Measurements from ENCODE around the gene ROR2. TPM values are rescaled to one million over a fixed set of nuclear protein-coding genes. Genes with fewer than 3 reads are reported as not detected.

The ROR2 gene
- total and polyA plus RNA-seq, 2 of the 13 experiments (the other 11 are each of a cell fraction or from before 2014, with no cell fraction given) = not detected

DNA sequence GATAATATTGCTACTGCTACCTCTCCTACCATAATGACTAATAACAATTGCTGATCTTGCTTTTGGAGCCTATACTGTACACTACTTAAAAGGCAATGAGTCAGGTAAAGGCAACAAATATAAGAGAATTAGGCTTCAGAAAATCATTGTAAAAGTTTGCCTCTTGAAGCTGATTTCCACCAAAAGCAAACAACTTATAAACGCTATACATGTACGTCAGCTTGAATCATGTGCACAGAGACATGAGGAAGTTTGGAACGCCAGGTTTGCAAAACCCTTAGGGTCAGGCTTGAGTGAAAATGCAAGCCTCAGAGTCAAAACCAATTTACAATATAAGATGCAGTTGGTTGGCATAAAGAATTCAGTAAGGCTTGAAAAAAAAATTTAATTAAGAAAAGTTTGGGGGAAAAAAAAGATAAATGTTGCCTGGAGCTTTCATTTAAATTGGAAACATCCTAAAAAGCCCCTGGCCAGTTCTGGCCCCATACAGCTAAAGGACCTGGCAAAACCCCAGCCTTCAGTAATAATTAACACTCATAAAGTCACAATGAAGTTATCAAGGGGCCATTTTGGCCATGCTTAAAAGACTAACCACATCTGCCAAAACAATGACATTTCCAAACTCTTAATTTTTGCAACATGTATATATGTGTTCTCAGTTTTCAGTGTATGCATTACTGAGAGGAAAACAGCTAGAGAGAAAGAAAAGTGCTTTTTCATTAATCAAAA is 345.4 kb downstream of the ROR2 start:
- no peak for ATAC-seq

DNA sequence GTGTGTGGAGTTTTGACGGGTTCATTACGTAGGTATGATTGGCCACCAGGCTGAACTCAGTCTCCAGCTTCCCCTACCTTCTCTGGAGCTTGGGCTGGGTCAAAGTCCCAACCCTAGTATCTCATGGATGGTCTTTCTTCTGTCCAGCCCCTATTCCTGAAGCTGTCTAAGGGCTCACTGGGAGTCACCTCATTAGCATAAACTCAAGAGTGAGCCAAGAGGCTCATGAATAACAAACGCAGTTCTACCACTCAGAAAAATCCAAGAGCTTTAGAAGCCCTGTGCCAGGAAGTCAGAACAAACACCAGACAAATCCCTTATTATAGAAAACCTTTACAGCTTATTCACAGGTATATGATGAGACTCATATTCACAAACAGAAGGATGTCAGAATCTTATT is 346.1 kb downstream of the ROR2 start:
- no peak for TF ChIP-seq KDM1A (CRISPR knock-in tag; IDR thresholded peaks at IDR 0.05)
- POLR2A ChIA-PET = no interaction called here
- H3K9me3 ChIP-seq (ENCODE audit: low read length) = no peaks in the 10 kb centered on the region
- intact Hi-C loops (cut with micrococcal nuclease; ENCODE audit: unreplicated experiment) (no loop called here), in situ Hi-C loops (cut with HindIII; ENCODE audit: extremely low pct_ligation_motif_present, low pct_unique_long_range_greater_than_20kb) (no loop called here)
- H3K36me3 ChIP-seq (replicated peaks in 1 of 2; ENCODE audit: control insufficient read depth in 1 of 2, insufficient read depth in 2 of 2, low read length in 2 of 2) = no peaks in the 10 kb centered on the region
- H4K20me1 ChIP-seq (ENCODE audit: insufficient read depth, low read length) = no peaks in the 10 kb centered on the region
- DNase-seq (ENCODE audit: low spot score) = no peak
- no TSS peak for BruUV-seq (replicated peaks)
- H3K79me2 ChIP-seq (ENCODE audit: insufficient read depth, low read length) = no peaks in the 10 kb centered on the region
- WGBS (ENCODE audit: low lambda C conversion rate) = 4% methylated on average over 3 of the region's 3 CpGs
- H3K9ac ChIP-seq (ENCODE audit: insufficient read depth, low read depth, low read length) = no peak overlapping the region
- FAIRE-seq = no peak
- H3K4me3 ChIP-seq (replicated peaks in 1 of 3; ENCODE audit: insufficient read depth in 1 of 3, low read depth in 2 of 3, low read length in 3 of 3) = no peak overlapping the region
- no peak overlapping the region for H3K27ac ChIP-seq (ENCODE audit: extremely low read length, insufficient read depth, low read length)
- H2AFZ ChIP-seq (ENCODE audit: low read length) = no peak overlapping the region
- H3K4me1 ChIP-seq (ENCODE audit: insufficient read depth, low read length) = no peaks in the 10 kb centered on the region
- H3K27me3 ChIP-seq (ENCODE audit: control insufficient read depth in 1 of 2, insufficient read depth in 2 of 2, low read length in 2 of 2) = peaks cover 0 to 8% of the 10 kb centered on the region in 2 experiments; a peak in 1 of 5 replicates
- CTCF ChIA-PET (ENCODE audit: low intra/inter-chr PET ratio, low total read pairs) = no interaction called here
- no peak for ATAC-seq
- H3K4me2 ChIP-seq (ENCODE audit: low read depth, low read length) = no peak overlapping the region

More for the DNA sequence above, 345.4 kb downstream of the ROR2 start:
- Histone ChIP-seq H3K27ac (ENCODE audit: extremely low read length, insufficient read depth, low read length) (no peak overlapping the region), H4K20me1 (ENCODE audit: insufficient read depth, low read length) (no peaks in the 10 kb centered on the region), H3K4me1 (ENCODE audit: insufficient read depth, low read length) (no peaks in the 10 kb centered on the region), H3K9me3 (ENCODE audit: low read length) (no peaks in the 10 kb centered on the region), H2AFZ (ENCODE audit: low read length) (no peak overlapping the region), H3K36me3 (replicated peaks in 1 of 2; ENCODE audit: control insufficient read depth in 1 of 2, insufficient read depth in 2 of 2, low read length in 2 of 2) (no peaks in the 10 kb centered on the region), H3K4me3 (replicated peaks in 1 of 3; ENCODE audit: insufficient read depth in 1 of 3, low read depth in 2 of 3, low read length in 3 of 3) (no peak overlapping the region), H3K27me3 (ENCODE audit: control insufficient read depth in 1 of 2, insufficient read depth in 2 of 2, low read length in 2 of 2) (peaks cover 0 to 8% of the 10 kb centered on the region in 2 experiments; a peak in 1 of 5 replicates), H3K4me2 (ENCODE audit: low read depth, low read length) (no peak overlapping the region), H3K79me2 (ENCODE audit: insufficient read depth, low read length) (no peaks in the 10 kb centered on the region), H3K9ac (ENCODE audit: insufficient read depth, low read depth, low read length) (no peak overlapping the region)
- no peak for TF ChIP-seq NFRKB (IDR thresholded peaks at IDR 0.05)
- TF ChIP-seq RCOR2 (CRISPR knock-in tag; IDR thresholded peaks at IDR 0.05) = no peak
- TF ChIP-seq ZNF614 (CRISPR knock-in tag; IDR thresholded peaks at IDR 0.05; ENCODE audit: borderline replicate concordance) = no peak
- no peak for TF ChIP-seq SP140L (CRISPR knock-in tag; IDR thresholded peaks at IDR 0.05; ENCODE audit: borderline replicate concordance)
- TF ChIP-seq CHD4 (IDR thresholded peaks at IDR 0.05; ENCODE audit: borderline replicate concordance, low read length) = no peak
- no peak for TF ChIP-seq ZNF577 (CRISPR knock-in tag; IDR thresholded peaks at IDR 0.05; ENCODE audit: borderline replicate concordance, low read depth)
- no peak for TF ChIP-seq CREM (IDR thresholded peaks at IDR 0.05)
- TF ChIP-seq CREM (CRISPR knock-in tag; IDR thresholded peaks at IDR 0.05) = no peak
- no peak for TF ChIP-seq FOXM1 (CRISPR knock-in tag; IDR thresholded peaks at IDR 0.05)
- TF ChIP-seq ZNF235 (CRISPR knock-in tag; IDR thresholded peaks at IDR 0.05; ENCODE audit: borderline replicate concordance) = no peak
- no peak for TF ChIP-seq IKZF4 (CRISPR knock-in tag; IDR thresholded peaks at IDR 0.05; ENCODE audit: borderline replicate concordance, low read depth, not compliant biosample characterization)
- no peak for TF ChIP-seq PHB2 (IDR thresholded peaks at IDR 0.05; ENCODE audit: partially characterized antibody)
- TF ChIP-seq MTA1 (CRISPR knock-in tag; IDR thresholded peaks at IDR 0.05; ENCODE audit: borderline replicate concordance) = no peak
- TF ChIP-seq NBN (conservative IDR thresholded peaks at IDR 0.05) = no peak
- no peak for TF ChIP-seq JUN (CRISPR knock-in tag; IDR thresholded peaks at IDR 0.05)
- TF ChIP-seq ZC3H4 (CRISPR knock-in tag; IDR thresholded peaks at IDR 0.05; ENCODE audit: borderline replicate concordance) = no peak
- no peak for TF ChIP-seq GPN1 (CRISPR knock-in tag; IDR thresholded peaks at IDR 0.05; ENCODE audit: borderline replicate concordance)
- TF ChIP-seq ZNF569 (CRISPR knock-in tag; IDR thresholded peaks at IDR 0.05; ENCODE audit: borderline replicate concordance) = no peak
- in situ Hi-C loops (cut with HindIII; ENCODE audit: extremely low pct_ligation_motif_present, low pct_unique_long_range_greater_than_20kb) = no loop called here
- BruUV-seq (replicated peaks) = no TSS peak
- no peak for FAIRE-seq
- POLR2A ChIA-PET = no interaction called here
- DNase-seq (ENCODE audit: low spot score) = no peak
- CTCF ChIA-PET (ENCODE audit: low intra/inter-chr PET ratio, low total read pairs) = no interaction called here
- intact Hi-C loops (cut with micrococcal nuclease; ENCODE audit: unreplicated experiment) = no loop called here
- 31% methylated on average over 3 of the region's 3 CpGs for WGBS (ENCODE audit: low lambda C conversion rate)
